Prostate gland (tissue), 2 donors: ENCODE data around the gene COL13A1. TPM values are rescaled to one million over a fixed set of nuclear protein-coding genes. Genes with fewer than 3 reads are reported as not detected.

Experiments
- DNase-seq: peaks from one replicate; pipeline ENCODE4 v3.0.0-alpha.2; 2019; ENCODE audit warnings: low spot score
- H3K27ac ChIP-seq, 2 donors: fragments of 200-600 bp; sonication (generic); 2 replicates each; pipeline ENCODE4 v1.5.1; 2017 to 2019
- H3K27me3 ChIP-seq: fragments of 200-600 bp; sonication (generic); replicated peaks from 2 replicates; pipeline ENCODE4 v1.5.1; 2019; ENCODE audit not compliant: insufficient read depth
- H3K36me3 ChIP-seq, 2 donors: fragments of 200-600 bp; sonication (generic); 1 replicate in 1 of 2; 2 replicates in 1 of 2; pipeline versions ENCODE4 v1.5.1 to v1.8.1; 2017 to 2019
- H3K4me1 ChIP-seq: fragments of 200-600 bp; sonication (generic); replicated peaks from 2 replicates; pipeline ENCODE4 v1.5.1; 2019
- H3K4me3 ChIP-seq, 2 donors: fragments of 200-600 bp; sonication (generic); 2 replicates each; pipeline ENCODE4 v1.5.1; 2017 to 2019
- H3K9me3 ChIP-seq: fragments of 200-600 bp; sonication (generic); 2 replicates; pipeline ENCODE4 v1.5.1; 2017
- POLR2A ChIP-seq: fragments of 450-650 bp; IDR thresholded peaks from one replicate; pipeline ENCODE4 v1.6.1; 2016; ENCODE audit warnings: antibody characterized with exemption, mild to moderate bottlenecking
- POLR2AphosphoS5 ChIP-seq: sonication (generic); formaldehyde crosslinking; IDR thresholded peaks from one replicate; pipeline ENCODE4 v1.6.1; 2017; ENCODE audit warnings: antibody characterized with exemption
- WGBS: methylation state at CpG from one replicate; pipeline ENCODE4 v1.1.5; 2018; 5-methylcytosine and 5-hydroxymethylcytosine counted together
- intact Hi-C: fragments of 100-400 bp; cut with DNase I; formaldehyde crosslinking; loops from one replicate; pipeline ENCODE4 v1.14.2; 2022
- total RNA-seq, 2 donors: library from RNA; depleted of rRNA; stranded (reverse); fragments of >200 nt; gene quantifications; one replicate each; pipeline ENCODE4 v1.1.0, GENCODE V29; 2016
- TF ChIP-seq, protein P1 (sequence below), 4 experiments: fragments of 200-600 bp in 2 of 4; fragments of 450-650 bp in 2 of 4; sonication (generic) in 2 of 4; IDR thresholded peaks; 1 replicate in 3 of 4; 2 replicates in 1 of 4; pipeline ENCODE4 v1.5.1; 2016 to 2019; ENCODE audit warnings: antibody characterized with exemption in 4 of 4, mild to moderate bottlenecking in 2 of 4, moderate library complexity in 2 of 4

Gene COL13A1
- total RNA-seq, 2 donors from 2014 or later, result 2.1 to 3.0 TPM

DNA sequence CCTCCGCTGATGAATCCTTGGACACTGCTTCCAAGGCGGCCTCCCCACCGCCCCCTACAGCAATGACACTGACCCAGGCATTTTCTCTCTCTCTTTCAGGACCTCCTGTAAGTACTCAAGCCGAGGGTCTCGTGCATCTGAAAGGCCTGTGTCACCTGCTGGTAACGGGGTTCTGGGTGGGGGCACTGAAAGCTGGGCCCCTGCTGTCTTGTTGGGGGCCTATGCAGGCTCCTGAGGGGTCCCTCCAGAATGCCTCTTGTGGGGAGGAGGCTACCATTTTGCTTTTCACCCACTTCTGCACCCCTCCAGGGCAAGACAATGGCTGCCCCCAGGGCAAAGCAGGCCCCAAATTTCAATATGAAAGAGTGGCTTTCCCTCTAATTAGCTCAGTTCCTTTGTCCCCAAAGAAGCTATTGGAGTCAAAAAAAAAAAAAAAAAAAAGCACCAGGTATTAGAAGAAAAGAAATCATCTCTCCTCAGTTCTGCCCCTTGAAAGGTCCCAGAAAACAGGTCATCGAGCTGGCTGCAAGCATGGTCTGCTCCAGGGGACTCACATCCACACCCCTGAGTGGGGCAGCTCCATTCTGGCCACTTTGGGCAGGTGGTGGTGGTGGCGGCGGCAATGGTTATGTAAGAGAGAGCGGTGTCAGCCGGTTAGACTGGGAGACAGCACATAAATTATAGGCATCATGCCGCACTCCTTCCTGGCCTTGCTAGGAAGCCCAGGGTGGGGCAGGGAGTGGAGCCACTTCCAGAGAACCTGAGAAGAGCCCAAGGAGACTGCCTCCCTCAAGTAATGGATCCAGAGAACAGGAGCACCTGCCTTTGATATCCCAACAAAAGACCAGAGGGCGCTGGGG, 66.2 kb downstream of the COL13A1 start:
- H3K27me3 ChIP-seq, result no peaks in the 10 kb centered on the region
- DNase-seq, result no peak
- peak overlapping the region; percentile 61 to 70 for H3K27ac ChIP-seq
- H3K4me1 ChIP-seq, result no peaks in the 10 kb centered on the region
- H3K9me3 ChIP-seq, result no peaks in the 10 kb centered on the region
- H3K4me3 ChIP-seq, result no peak overlapping the region
- TF ChIP-seq POLR2A (no peak), POLR2AphosphoS5 (no peak)
- TF ChIP-seq, protein P1, sequence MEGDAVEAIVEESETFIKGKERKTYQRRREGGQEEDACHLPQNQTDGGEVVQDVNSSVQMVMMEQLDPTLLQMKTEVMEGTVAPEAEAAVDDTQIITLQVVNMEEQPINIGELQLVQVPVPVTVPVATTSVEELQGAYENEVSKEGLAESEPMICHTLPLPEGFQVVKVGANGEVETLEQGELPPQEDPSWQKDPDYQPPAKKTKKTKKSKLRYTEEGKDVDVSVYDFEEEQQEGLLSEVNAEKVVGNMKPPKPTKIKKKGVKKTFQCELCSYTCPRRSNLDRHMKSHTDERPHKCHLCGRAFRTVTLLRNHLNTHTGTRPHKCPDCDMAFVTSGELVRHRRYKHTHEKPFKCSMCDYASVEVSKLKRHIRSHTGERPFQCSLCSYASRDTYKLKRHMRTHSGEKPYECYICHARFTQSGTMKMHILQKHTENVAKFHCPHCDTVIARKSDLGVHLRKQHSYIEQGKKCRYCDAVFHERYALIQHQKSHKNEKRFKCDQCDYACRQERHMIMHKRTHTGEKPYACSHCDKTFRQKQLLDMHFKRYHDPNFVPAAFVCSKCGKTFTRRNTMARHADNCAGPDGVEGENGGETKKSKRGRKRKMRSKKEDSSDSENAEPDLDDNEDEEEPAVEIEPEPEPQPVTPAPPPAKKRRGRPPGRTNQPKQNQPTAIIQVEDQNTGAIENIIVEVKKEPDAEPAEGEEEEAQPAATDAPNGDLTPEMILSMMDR (IDR thresholded peaks at IDR 0.05), result no peak
- WGBS, result 79% methylated on average over 13 of the region's 13 CpGs
- intact Hi-C loops, result loop anchor here (2.0 kb wide), 1 partner anchor 45 kb away; no protein-coding TSS in a partner anchor
- H3K36me3 ChIP-seq, result no peaks in the 10 kb centered on the region

DNA sequence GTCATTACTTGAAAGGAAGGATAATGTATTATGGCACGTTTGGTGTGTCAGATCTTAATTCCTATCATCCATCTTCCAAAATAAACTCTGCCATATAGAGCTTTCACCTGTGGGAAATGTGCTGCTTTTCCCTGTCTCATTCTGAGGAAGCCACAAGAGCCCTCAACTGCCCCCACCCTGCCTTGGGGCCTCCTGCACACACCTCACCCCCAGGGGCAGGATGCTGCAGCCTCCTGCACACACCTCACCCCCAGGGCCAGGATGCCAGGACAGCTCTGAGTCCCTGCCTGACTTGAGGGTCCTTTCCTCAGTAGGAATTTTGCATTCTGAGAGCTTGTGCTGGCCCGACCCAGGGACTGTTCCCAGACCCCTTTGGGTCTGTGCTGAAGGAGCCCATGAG, 67.1 kb downstream of the COL13A1 start:
- 57% methylated on average over 2 of the region's 2 CpGs for WGBS
- Histone ChIP-seq H3K4me3 (no peak overlapping the region), H3K9me3 (no peaks in the 10 kb centered on the region), H3K27me3 (no peaks in the 10 kb centered on the region), H3K36me3 (no peaks in the 10 kb centered on the region), H3K4me1 (no peaks in the 10 kb centered on the region), H3K27ac (no peak overlapping the region)
- TF ChIP-seq POLR2AphosphoS5, result no peak
- TF ChIP-seq, protein P1 (IDR thresholded peaks at IDR 0.05), result no peak
- TF ChIP-seq POLR2A, result no peak
- intact Hi-C loops, result no loop called here
- DNase-seq, result no peak

DNA sequence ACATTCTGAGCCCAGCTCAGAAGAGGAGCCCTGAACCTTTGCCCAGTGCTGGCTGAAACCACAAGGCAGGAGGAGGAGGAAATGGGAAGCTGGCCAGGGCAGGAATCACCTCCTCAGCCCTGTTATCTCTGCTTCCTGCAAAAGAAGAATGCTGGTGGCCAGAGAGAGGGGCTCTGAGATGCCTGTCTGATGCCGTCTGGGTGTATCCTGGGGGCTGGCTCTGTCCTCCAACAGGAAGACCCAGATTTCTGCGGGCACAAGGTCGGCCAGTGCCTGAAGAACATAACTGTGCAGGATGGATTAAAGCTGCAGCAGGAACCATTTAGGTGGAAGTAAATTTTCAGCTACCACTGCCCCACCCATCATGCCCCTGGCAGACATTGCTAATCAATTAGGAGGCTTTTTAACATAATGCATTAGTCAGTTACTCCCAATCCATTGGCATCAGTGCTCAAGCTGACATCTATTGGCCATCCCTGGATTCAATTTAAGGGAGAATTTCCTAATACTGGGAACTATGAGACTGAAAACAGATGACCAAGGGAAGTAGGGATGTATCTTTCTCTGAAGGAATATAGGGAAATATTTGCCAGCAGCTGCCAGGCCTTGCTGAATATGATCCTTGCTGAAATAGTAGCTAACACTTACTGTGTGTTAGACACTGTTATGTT, 67.7 kb downstream of the COL13A1 start:
- Histone ChIP-seq H3K9me3 (no peaks in the 10 kb centered on the region), H3K36me3 (no peaks in the 10 kb centered on the region), H3K27me3 (no peaks in the 10 kb centered on the region), H3K27ac (no peak overlapping the region), H3K4me3 (no peak overlapping the region), H3K4me1 (no peaks in the 10 kb centered on the region)
- TF ChIP-seq, protein P1 (IDR thresholded peaks at IDR 0.05), result no peak
- no peak for TF ChIP-seq POLR2AphosphoS5
- no peak for TF ChIP-seq POLR2A
- peak; percentile 23 for DNase-seq
- WGBS, result 41% methylated on average over 3 of the region's 3 CpGs
- intact Hi-C loops, result no loop called here

DNA sequence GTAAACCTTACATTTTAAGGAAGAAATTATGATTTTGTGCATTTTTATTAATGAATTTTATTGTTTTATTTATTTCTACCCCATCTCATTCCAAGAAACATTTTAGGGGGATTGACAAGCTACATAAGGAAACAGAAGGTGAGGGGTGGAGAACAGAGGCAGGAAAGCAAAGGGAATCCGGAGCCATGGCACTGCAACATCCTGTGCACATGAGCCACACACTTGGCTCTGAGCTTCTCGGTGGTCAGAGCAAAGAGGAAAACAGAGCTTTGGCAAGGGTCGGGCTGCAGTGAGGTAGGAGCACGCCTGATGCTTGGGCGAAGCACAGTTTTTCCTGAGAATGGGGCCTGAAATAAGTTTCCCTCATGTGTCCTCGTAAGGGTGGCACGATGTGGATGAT, 68.9 kb downstream of the COL13A1 start:
- WGBS, result 88% methylated on average over 7 of the region's 7 CpGs
- no peaks in the 10 kb centered on the region for H3K36me3 ChIP-seq
- H3K27me3 ChIP-seq, result no peaks in the 10 kb centered on the region
- DNase-seq, result no peak
- H3K4me3 ChIP-seq, result no peak overlapping the region
- H3K27ac ChIP-seq, result no peak overlapping the region
- intact Hi-C loops, result no loop called here
- H3K4me1 ChIP-seq, result no peaks in the 10 kb centered on the region
- no peaks in the 10 kb centered on the region for H3K9me3 ChIP-seq
- TF ChIP-seq, protein P1 (IDR thresholded peaks at IDR 0.05), result no peak
- no peak for TF ChIP-seq POLR2A
- TF ChIP-seq POLR2AphosphoS5, result no peak
